AG09319 (cell line): ENCODE results near the gene AUH.
"Not testable (repeated sequence)": the region's sequence is repeated elsewhere in the genome, so short reads cannot be mapped to it uniquely, and the experiment has no call there.

Experiments
- DNase-seq: peaks from one replicate; pipeline ENCODE4 v3.0.0-alpha.2; 2010; ENCODE audit warnings: low read depth; ENCODE audit errors: extremely low read depth
- CTCF ChIP-seq: IDR thresholded peaks from 2 replicates; pipeline ENCODE4 v1.5.1; 2011; ENCODE audit warnings: low read depth, mild to moderate bottlenecking, inconsistent platforms, low read length, moderate library complexity

The AUH gene

GRCh38 chr9:91378695-91379127, 17.0 kb upstream of the AUH start:
- no peak for TF ChIP-seq CTCF
- DNase-seq, result peak; percentile 54

GRCh38 chr9:91378054-91378453, 16.3 kb upstream of the AUH start:
- DNase-seq, result not testable (repeated sequence)

- TF ChIP-seq CTCF, result no peak
- DNase-seq, result no peak
Observed at GRCh38 chr9:91376239-91376638, 14.5 kb upstream of the AUH start.

GRCh38 chr9:91374939-91375338, 13.2 kb upstream of the AUH start:
- TF ChIP-seq CTCF, result no peak
- DNase-seq, result peak; percentile 89

- DNase-seq, result no peak
- no peak for TF ChIP-seq CTCF
Observed at GRCh38 chr9:91371894-91372293, 10.2 kb upstream of the AUH start.

GRCh38 chr9:91370006-91370405, 8.3 kb upstream of the AUH start:
- DNase-seq, result not testable (repeated sequence)

- no peak for TF ChIP-seq CTCF
- DNase-seq, result no peak
Observed at GRCh38 chr9:91364702-91365101, 3.0 kb upstream of the AUH start.

GRCh38 chr9:91364005-91364404, 2.3 kb upstream of the AUH start:
- DNase-seq, result no peak
- no peak for TF ChIP-seq CTCF
